ENCODE data around the gene C2CD4D. TPM values are rescaled to one million over a fixed set of nuclear protein-coding genes. Genes with fewer than 3 reads are reported as not detected.

C2CD4D gene
- total RNA-seq, 2 experiments from 2014 or later, result 1.3 to 1.6 TPM

DNA sequence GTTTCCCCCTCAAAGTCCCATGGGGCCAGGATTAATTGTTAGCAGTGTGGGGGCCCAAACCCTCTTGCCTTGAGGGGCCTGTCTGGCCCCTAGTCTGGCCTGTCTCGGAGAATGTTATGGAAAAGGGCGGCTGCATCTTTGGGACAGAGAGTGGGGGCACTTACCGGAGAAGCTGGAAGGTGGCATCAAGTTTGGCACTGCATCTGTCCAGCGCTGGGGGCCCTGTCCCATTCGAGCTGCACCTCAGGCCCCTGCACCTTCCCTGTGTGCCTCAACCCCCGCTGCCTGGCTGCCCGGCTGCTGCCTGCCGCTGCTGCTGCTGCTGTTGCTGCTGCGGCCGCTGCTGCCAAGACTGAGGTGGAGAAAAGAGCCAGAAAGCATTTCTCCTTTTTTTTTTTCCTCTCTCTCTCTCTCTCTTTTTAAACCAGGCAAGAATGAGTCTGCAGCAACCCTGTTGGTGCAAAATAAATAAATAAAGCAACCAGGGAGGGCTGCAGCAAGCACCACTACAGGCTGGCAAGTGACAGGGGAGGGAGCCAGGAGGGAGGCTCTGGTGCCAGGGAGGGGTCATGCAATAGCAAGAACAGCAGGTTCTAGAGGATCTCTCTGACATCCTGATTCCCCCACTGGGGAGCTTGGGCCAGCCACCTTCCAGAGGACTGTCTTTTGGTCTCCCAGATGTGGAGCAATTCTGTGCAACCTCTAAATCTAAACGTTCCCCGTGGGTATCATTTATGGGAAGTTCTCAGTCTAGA, 34.4 kb downstream of the C2CD4D start, which contains the start of gene LINGO4:
TSS of gene LINGO4 (minus strand) at position 354 of the 755 bp plus-strand sequence. CDS start 2,715 bp downstream, outside the sequence.
- Mint-ChIP-seq H3K4me1 (ENCODE audit: low read depth) (peaks cover 6% of the 10 kb centered on the region), H3K9me3 (no peaks in the 10 kb centered on the region), H3K27ac (no peak within 1 kb of the TSS), H3K4me3 (no peak within 1 kb of the TSS), H3K27me3 (no peaks in the 10 kb centered on the region), H3K36me3 (ENCODE audit: low read depth) (no peaks in the 10 kb centered on the region)
- TF ChIP-seq, protein P1, sequence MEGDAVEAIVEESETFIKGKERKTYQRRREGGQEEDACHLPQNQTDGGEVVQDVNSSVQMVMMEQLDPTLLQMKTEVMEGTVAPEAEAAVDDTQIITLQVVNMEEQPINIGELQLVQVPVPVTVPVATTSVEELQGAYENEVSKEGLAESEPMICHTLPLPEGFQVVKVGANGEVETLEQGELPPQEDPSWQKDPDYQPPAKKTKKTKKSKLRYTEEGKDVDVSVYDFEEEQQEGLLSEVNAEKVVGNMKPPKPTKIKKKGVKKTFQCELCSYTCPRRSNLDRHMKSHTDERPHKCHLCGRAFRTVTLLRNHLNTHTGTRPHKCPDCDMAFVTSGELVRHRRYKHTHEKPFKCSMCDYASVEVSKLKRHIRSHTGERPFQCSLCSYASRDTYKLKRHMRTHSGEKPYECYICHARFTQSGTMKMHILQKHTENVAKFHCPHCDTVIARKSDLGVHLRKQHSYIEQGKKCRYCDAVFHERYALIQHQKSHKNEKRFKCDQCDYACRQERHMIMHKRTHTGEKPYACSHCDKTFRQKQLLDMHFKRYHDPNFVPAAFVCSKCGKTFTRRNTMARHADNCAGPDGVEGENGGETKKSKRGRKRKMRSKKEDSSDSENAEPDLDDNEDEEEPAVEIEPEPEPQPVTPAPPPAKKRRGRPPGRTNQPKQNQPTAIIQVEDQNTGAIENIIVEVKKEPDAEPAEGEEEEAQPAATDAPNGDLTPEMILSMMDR (IDR thresholded peaks at IDR 0.05), result no peak
- POLR2A ChIA-PET, result no interaction called here
- DNase-seq (no peak), ATAC-seq (no peak)
- CTCF ChIA-PET, result no interaction called here
- intact Hi-C loops (cut with micrococcal nuclease), result no loop called here

DNA sequence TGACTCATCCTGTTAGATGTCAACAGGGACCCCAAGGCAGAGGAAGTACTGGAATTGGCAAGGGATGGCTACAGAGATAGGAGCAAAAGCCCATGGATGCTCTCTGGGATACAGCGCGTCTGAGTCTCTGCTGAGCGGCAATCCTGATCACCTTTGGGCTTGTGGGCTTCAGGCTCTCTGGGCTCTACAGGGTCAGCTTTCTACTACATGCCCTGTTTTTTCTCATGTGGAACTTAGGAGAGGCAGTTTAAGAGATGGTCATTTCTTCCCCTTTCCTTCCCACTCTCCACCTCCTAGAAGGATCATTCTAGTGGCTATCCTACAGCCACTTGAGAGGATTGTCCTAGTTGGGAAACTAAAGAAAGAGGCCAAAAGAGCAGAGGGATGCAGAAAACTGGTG, 35.7 kb downstream of the C2CD4D start:
- no peak overlapping the region for H3K4me3 Mint-ChIP-seq
- H3K9me3 Mint-ChIP-seq, result no peaks in the 10 kb centered on the region
- ATAC-seq (no peak), DNase-seq (no peak)
- H3K27ac Mint-ChIP-seq, result no peak overlapping the region
- peaks cover 10% of the 10 kb centered on the region for H3K4me1 Mint-ChIP-seq (ENCODE audit: low read depth)
- no peaks in the 10 kb centered on the region for H3K36me3 Mint-ChIP-seq (ENCODE audit: low read depth)
- ChIA-PET CTCF (interaction anchor here (0.8 kb wide), 1 partner anchor 24 kb away, joined by 3 read pairs; no protein-coding TSS in a partner anchor), POLR2A (interaction anchor here (1.3 kb wide), 1 partner anchor 16 kb away, joined by 4 read pairs; no protein-coding TSS in a partner anchor)
- intact Hi-C loops (cut with micrococcal nuclease), result no loop called here
- H3K27me3 Mint-ChIP-seq, result no peaks in the 10 kb centered on the region
- TF ChIP-seq, protein P1 (IDR thresholded peaks at IDR 0.05), result no peak

DNA sequence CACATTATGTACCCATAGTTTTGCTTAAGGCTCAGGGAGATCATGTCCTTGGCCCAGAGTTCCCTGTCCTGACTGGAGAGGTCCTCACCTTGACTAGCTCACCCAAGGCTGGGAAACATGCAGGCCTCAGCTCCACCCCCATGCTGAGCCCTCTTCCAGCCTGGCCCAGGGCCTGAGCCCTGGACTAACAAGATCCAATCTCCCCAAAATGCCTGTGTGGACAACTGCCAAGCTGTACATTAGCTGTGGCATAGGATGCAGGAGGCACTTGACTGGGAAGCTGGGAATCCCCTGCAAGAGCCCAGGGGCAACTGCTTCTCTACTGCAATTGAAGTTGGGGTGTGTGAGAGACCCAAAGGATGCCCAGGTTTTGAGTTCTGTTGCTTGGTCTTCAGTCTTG, 36.5 kb downstream of the C2CD4D start:
- DNase-seq, result no peak
- intact Hi-C loops (cut with micrococcal nuclease), result no loop called here
- Mint-ChIP-seq H3K27me3 (no peaks in the 10 kb centered on the region), H3K4me3 (no peak overlapping the region), H3K27ac (no peak overlapping the region), H3K36me3 (ENCODE audit: low read depth) (no peaks in the 10 kb centered on the region), H3K4me1 (ENCODE audit: low read depth) (peaks cover 10% of the 10 kb centered on the region), H3K9me3 (no peaks in the 10 kb centered on the region)
- ChIA-PET CTCF (interaction anchor here (0.8 to 0.9 kb wide), 2 partner anchors 23 to 86 kb away, joined by 3 read pairs; no protein-coding TSS in a partner anchor), POLR2A (interaction anchor here (1.3 kb wide), 1 partner anchor 17 kb away, joined by 4 read pairs; no protein-coding TSS in a partner anchor)
- ATAC-seq, result no peak
- TF ChIP-seq, protein P1 (IDR thresholded peaks at IDR 0.05), result no peak

DNA sequence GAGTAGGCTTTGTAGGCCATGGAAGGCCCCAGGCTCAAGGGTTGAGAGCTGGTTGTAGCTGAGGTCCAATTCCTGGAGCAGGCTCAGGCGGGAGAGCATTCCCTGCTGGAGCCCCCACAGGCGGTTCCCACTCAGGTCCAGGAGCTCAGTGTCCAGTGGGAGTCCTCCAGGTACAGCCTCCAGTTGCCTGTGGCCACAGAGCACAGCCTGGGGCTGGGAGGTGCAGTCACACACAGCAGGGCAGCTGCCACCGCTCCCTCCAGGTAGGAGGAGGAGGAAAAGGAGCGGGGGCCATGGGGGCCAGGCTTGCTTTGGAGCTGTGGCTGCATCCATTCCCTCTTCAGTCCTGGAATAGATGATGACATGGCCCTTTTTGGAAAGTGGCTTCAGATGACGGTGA, 37.2 kb downstream of the C2CD4D start:
- ATAC-seq (no peak), DNase-seq (no peak)
- ChIA-PET CTCF (interaction anchor here (0.9 kb wide), 1 partner anchor 85 kb away, joined by 3 read pairs; no protein-coding TSS in a partner anchor), POLR2A (no interaction called here)
- H3K27me3 Mint-ChIP-seq, result no peaks in the 10 kb centered on the region
- H3K4me1 Mint-ChIP-seq (ENCODE audit: low read depth), result peaks cover 10% of the 10 kb centered on the region
- no peaks in the 10 kb centered on the region for H3K36me3 Mint-ChIP-seq (ENCODE audit: low read depth)
- TF ChIP-seq, protein P1 (IDR thresholded peaks at IDR 0.05), result no peak
- H3K9me3 Mint-ChIP-seq, result no peaks in the 10 kb centered on the region
- intact Hi-C loops (cut with micrococcal nuclease), result no loop called here
- no peak overlapping the region for H3K27ac Mint-ChIP-seq
- no peak overlapping the region for H3K4me3 Mint-ChIP-seq

DNA sequence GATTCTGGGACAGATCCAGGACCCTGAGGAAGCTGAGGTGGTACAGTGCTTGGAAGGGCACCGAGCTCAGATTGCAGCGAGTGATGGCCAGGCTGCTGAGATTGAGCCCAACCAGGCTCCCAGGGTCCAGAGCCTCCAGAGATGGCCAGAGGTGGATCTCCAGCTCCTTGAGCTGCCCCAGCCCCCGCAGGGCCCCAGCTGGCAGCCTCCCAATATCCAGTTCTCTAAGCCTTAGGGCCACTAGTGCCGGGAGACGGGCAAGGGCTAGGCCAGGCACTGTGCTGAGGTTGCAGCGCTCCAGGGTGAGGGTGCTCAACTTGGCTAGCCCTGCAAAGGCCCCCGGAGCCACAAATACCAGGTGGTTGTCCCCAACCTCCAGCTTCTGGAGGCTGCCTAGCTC, 37.8 kb downstream of the C2CD4D start:
- Mint-ChIP-seq H3K27me3 (no peaks in the 10 kb centered on the region), H3K4me1 (ENCODE audit: low read depth) (peaks cover 10% of the 10 kb centered on the region), H3K36me3 (ENCODE audit: low read depth) (no peaks in the 10 kb centered on the region), H3K4me3 (no peak overlapping the region), H3K9me3 (no peaks in the 10 kb centered on the region), H3K27ac (no peak overlapping the region)
- intact Hi-C loops (cut with micrococcal nuclease), result no loop called here
- TF ChIP-seq, protein P1 (IDR thresholded peaks at IDR 0.05), result no peak
- POLR2A ChIA-PET, result no interaction called here
- ATAC-seq (no peak), DNase-seq (no peak)
- CTCF ChIA-PET, result no interaction called here
